OCI-LY1 (cell line): Measurements from ENCODE around the gene ACTL10.

Experiments
- CTCF ChIP-seq: fragments of 200-600 bp; sonication (generic), shearing (Covaris generic); IDR thresholded peaks from 2 replicates; pipeline ENCODE4 v1.5.1; 2017; ENCODE audit warnings: mild to moderate bottlenecking, antibody characterized with exemption, low read length, moderate library complexity, mixed read lengths
- EZH2 ChIP-seq: fragments of 200-600 bp; sonication (generic), shearing (Covaris generic); IDR thresholded peaks from 2 replicates; pipeline ENCODE4 v1.8.0; 2017; ENCODE audit warnings: borderline replicate concordance, mixed run types, mild to moderate bottlenecking, antibody characterized with exemption, low read length, moderate library complexity, mixed read lengths

- no peak for TF ChIP-seq CTCF
- TF ChIP-seq EZH2 = no peak
Measured at GRCh38 chr20:33666293-33667244, at the start of gene ACTL10.
